ENCODE measurements around the gene MGARP. TPM values are rescaled to one million over a fixed set of nuclear protein-coding genes. Genes with fewer than 3 reads are reported as not detected.
A peak's percentile ranks its signal among the peaks of the same experiment; 100 is the strongest.
"Not testable (repeated sequence)": the region's sequence is repeated elsewhere in the genome, so short reads cannot be mapped to it uniquely, and the experiment has no call there.

MGARP gene
- total RNA-seq, 1 donor from 2014 or later = 0.76 TPM

GRCh38 chr4:139265654-139266053 is 14.4 kb downstream of the MGARP start:
- H3K27me3 Mint-ChIP-seq (ENCODE audit: low read depth) = no peaks in the 10 kb centered on the region
- no peak overlapping the region for H3K27ac Mint-ChIP-seq
- DNase-seq (ENCODE audit: low spot score in 2 of 2, unreplicated experiment in 2 of 2) = no peak
- TF ChIP-seq CTCF (IDR thresholded peaks at IDR 0.05; ENCODE audit: unreplicated experiment) = no peak
- H3K4me3 Mint-ChIP-seq = no peak overlapping the region
- peaks cover 12% of the 10 kb centered on the region for H3K4me1 Mint-ChIP-seq
- H3K9me3 Mint-ChIP-seq = no peaks in the 10 kb centered on the region
- H3K36me3 Mint-ChIP-seq = no peaks in the 10 kb centered on the region

GRCh38 chr4:139256349-139256748 is 23.7 kb downstream of the MGARP start:
- no peaks in the 10 kb centered on the region for H3K36me3 Mint-ChIP-seq
- H3K9me3 Mint-ChIP-seq = no peaks in the 10 kb centered on the region
- no peak overlapping the region for H3K27ac Mint-ChIP-seq
- DNase-seq (ENCODE audit: low spot score in 2 of 2, unreplicated experiment in 2 of 2) = no peak
- H3K27me3 Mint-ChIP-seq (ENCODE audit: low read depth) = no peaks in the 10 kb centered on the region
- no peak overlapping the region for H3K4me3 Mint-ChIP-seq
- peaks cover 9% of the 10 kb centered on the region for H3K4me1 Mint-ChIP-seq
- no peak for TF ChIP-seq CTCF (IDR thresholded peaks at IDR 0.05; ENCODE audit: unreplicated experiment)

GRCh38 chr4:139255581-139255980 is 24.4 kb downstream of the MGARP start:
- peak overlapping the region; percentile 1 for H3K27ac Mint-ChIP-seq
- not testable (repeated sequence) for H3K4me1 Mint-ChIP-seq; H3K9me3 Mint-ChIP-seq; H3K4me3 Mint-ChIP-seq; H3K36me3 Mint-ChIP-seq; DNase-seq (ENCODE audit: low spot score in 2 of 2, unreplicated experiment in 2 of 2); H3K27me3 Mint-ChIP-seq (ENCODE audit: low read depth)

DNA sequence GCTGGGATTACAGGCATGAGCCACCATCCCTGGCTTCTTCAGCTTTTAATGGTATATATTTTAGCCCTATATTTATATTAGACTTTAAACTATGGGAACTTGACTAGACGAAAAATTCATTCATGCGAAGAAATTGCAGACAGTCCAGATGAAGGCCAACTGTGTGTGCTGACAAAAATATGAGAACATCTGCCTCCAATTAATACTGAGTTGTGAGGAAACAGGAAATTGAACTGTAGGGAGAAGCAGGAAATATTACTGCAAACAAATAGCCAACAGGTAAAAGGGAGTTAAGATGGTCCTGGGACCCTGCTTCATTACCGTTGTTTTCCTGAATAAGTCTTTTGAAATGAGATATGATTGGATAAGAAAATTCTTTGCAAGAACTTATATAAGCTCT is 26.3 kb downstream of the MGARP start:
- DNase-seq (ENCODE audit: low spot score in 2 of 2, unreplicated experiment in 2 of 2) = no peak
- TF ChIP-seq CTCF (IDR thresholded peaks at IDR 0.05; ENCODE audit: unreplicated experiment) = no peak
- no peak overlapping the region for H3K4me3 Mint-ChIP-seq

GRCh38 chr4:139253046-139253445 is 27.0 kb downstream of the MGARP start:
- H3K4me1 Mint-ChIP-seq = peaks cover 9% of the 10 kb centered on the region
- no peak overlapping the region for H3K27ac Mint-ChIP-seq
- no peaks in the 10 kb centered on the region for H3K27me3 Mint-ChIP-seq (ENCODE audit: low read depth)
- H3K9me3 Mint-ChIP-seq = no peaks in the 10 kb centered on the region
- no peak overlapping the region for H3K4me3 Mint-ChIP-seq
- no peak for TF ChIP-seq CTCF (IDR thresholded peaks at IDR 0.05; ENCODE audit: unreplicated experiment)
- H3K36me3 Mint-ChIP-seq = no peaks in the 10 kb centered on the region
- no peak for DNase-seq (ENCODE audit: low spot score in 2 of 2, unreplicated experiment in 2 of 2)

More for the DNA sequence above, 26.3 kb downstream of the MGARP start:
- no peaks in the 10 kb centered on the region for H3K36me3 Mint-ChIP-seq
- H3K9me3 Mint-ChIP-seq = no peaks in the 10 kb centered on the region
- H3K4me1 Mint-ChIP-seq = peaks cover 9% of the 10 kb centered on the region
- H3K27me3 Mint-ChIP-seq (ENCODE audit: low read depth) = no peaks in the 10 kb centered on the region
- no peak overlapping the region for H3K27ac Mint-ChIP-seq

- H3K27ac Mint-ChIP-seq = no peak overlapping the region
- no peak for DNase-seq (ENCODE audit: low spot score in 2 of 2, unreplicated experiment in 2 of 2)
- no peaks in the 10 kb centered on the region for H3K36me3 Mint-ChIP-seq
- no peaks in the 10 kb centered on the region for H3K9me3 Mint-ChIP-seq
- no peak for TF ChIP-seq CTCF (IDR thresholded peaks at IDR 0.05; ENCODE audit: unreplicated experiment)
- H3K4me3 Mint-ChIP-seq = no peak overlapping the region
- no peaks in the 10 kb centered on the region for H3K27me3 Mint-ChIP-seq (ENCODE audit: low read depth)
- no peaks in the 10 kb centered on the region for H3K4me1 Mint-ChIP-seq
Observed at GRCh38 chr4:139247700-139248238, 32.3 kb downstream of the MGARP start.
